Fibroblast of mammary gland (primary cell): Measurements from ENCODE around the gene FAM43A.

Experiments used
- DNase-seq: peaks from one replicate; pipeline ENCODE4 v3.0.0-alpha.2; 2010; ENCODE audit warnings: low read depth
- H3K4me3 ChIP-seq: 2 replicates; pipeline ENCODE4 v1.5.1; 2011; ENCODE audit warnings: low read depth, mild to moderate bottlenecking, low read length, moderate library complexity; ENCODE audit not compliant: control insufficient read depth
- TF ChIP-seq, protein P1 (sequence below): conservative IDR thresholded peaks from 2 replicates; pipeline ENCODE4 v1.5.1; 2011; ENCODE audit warnings: low read depth, low read length, inconsistent platforms; ENCODE audit not compliant: control insufficient read depth, insufficient read depth

Gene FAM43A

DNA sequence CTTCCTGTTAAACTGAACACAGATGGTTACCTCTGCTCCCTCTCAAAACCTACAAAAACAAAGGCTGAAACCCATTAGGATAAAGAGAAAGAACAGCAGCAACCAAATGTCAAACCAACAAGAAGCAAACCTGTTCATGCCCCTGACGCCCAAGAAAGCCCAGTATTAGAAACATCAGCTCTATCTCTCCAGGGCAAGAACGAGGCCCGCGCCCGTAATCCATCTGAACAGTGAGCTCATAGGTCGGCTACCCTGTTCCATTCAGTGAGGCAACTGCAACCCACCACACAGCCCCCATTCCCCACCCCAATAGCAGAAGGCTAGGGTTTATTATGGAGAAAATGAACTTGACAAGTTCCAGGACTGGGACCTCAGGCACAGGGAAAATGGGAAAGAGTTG is 23.7 kb upstream of the FAM43A start:
- no peak overlapping the region for H3K4me3 ChIP-seq
- TF ChIP-seq, protein P1, sequence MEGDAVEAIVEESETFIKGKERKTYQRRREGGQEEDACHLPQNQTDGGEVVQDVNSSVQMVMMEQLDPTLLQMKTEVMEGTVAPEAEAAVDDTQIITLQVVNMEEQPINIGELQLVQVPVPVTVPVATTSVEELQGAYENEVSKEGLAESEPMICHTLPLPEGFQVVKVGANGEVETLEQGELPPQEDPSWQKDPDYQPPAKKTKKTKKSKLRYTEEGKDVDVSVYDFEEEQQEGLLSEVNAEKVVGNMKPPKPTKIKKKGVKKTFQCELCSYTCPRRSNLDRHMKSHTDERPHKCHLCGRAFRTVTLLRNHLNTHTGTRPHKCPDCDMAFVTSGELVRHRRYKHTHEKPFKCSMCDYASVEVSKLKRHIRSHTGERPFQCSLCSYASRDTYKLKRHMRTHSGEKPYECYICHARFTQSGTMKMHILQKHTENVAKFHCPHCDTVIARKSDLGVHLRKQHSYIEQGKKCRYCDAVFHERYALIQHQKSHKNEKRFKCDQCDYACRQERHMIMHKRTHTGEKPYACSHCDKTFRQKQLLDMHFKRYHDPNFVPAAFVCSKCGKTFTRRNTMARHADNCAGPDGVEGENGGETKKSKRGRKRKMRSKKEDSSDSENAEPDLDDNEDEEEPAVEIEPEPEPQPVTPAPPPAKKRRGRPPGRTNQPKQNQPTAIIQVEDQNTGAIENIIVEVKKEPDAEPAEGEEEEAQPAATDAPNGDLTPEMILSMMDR: no peak

DNA sequence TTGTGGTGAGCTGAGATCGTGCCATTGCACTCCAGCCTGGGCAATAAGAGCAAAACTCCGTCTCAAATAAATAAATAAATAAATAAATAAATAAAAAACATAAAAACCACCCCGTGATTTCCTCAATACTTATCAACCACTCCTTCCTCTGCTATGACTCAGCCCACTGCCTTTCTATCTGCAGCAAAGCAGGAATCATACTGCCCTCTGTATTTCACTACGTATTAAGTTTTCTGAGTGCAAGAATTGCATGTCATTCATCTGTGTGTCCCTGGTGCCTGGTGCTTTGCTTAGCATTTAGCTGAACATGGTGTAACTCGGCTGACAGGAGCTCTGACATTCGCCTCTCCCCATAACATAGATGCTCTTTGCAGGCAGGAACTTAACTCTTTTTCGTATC is 20.8 kb upstream of the FAM43A start:
- TF ChIP-seq, protein P1: no peak
- peak; percentile 23 for DNase-seq
- H3K4me3 ChIP-seq: no peak overlapping the region

More for the DNA sequence above, 23.7 kb upstream of the FAM43A start:
- no peak for DNase-seq

DNA sequence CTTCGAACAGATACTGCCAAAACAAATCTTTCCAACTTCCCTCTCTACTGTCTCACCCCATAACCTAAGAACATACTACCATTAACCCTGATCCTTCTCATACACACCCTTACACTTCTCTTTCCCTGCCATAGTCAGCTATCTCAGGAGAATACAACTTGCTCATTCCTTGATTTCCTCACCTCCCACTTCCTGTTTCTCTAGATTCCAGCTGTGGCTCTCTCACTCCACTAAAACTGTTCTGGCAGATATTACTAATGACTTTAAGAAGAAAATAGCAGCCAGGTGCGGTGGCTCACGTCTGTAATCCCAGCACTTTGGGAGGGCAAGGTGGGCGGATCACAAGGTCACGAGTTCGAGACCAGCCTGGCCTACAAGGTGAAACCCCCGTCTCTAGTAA is 18.3 kb upstream of the FAM43A start:
- no peak overlapping the region for H3K4me3 ChIP-seq
- TF ChIP-seq, protein P1: no peak
- peak; percentile 47 for DNase-seq

DNA sequence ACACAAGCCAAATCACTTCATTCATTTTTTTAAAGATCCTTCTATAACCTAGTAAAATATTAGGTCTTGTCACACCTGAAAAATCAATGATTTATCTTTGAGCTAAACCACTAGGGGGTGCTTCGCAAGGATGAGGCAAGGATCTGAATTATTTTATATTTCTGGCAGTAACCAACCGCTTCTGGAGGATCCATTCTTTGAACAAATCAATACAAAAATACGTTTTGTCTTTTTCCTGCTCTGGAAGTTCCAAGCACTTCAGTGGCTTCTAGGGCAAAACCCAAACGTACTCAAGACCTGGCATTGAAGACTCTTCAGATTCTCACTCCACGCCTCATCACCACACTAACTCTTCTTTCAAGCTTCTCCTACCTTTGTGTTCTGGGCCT is 14.2 kb upstream of the FAM43A start:
- TF ChIP-seq, protein P1: peak; percentile 62
- peak overlapping the region; percentile 98 for H3K4me3 ChIP-seq
- DNase-seq: peak; percentile 55

DNA sequence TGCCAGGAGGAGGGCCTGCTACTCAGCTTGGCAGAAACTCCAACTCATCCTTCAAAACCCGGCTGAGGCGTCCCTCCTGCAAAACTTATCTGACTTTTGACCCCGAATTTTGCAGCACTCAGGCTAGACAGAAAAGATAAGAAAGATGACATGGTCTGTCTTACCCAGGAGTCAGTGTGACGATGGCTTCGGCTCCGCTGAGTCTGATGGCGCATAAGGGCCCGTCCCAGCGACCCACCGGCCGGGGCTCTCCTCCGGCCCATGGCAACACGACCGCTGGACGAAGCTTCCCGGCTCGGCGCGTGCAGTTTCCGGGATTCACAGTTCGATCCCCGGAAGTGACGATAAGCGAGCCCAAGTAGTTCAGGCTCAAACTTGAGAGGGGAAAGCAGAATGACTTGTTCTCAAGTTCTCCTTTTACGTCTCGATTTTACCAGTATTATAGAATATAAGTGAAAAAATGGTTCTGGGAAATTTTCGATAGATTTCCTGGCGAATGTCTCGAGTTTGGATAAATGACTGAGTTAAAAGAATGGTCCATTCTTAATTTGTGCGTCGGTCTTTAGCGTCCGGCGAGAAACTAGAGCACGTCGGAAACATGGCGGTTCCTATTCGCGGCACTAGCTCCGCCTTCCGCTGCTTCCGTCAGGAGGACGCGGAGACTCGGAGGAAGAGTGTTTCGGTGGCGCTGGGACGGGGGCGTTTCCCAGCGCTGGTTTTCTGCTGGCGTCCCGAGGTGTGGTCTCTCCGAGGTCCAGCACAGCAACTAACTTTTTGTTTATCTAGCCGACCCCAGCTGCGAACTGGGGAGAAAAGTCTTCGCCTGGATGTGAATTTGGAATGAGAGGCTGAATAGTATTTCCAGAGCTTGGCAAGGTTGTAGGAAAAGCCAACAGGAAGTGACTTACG is 13.5 kb upstream of the FAM43A start, which contains the start of gene LSG1:
Gene LSG1 (minus strand): TSS at position 292 of the 909 bp plus-strand sequence. CDS start 29 bp downstream, at position 263.
- DNase-seq: peak; percentile 96
- TF ChIP-seq, protein P1: no peak
- H3K4me3 ChIP-seq: peak within 1 kb of the TSS; percentile 98

DNA sequence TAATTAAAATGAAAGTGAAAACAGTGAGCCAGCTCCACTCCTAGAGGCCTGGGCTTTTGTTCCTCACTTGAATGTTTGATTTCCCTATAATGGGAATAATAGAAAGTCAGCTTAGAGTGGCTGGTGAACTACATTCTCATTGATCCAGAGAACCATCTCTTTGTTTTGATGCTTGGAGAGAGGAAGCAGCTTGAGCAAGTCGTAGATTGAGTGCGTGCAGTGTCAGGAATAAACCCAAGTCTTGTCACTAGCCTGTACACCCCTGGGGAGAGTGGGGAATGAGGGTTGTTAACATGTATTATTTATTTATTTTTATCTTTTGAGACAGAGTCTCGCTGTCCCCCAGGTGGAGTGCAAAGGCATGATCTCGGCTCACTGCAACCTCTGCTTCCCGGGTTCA is 12.8 kb upstream of the FAM43A start:
- TF ChIP-seq, protein P1: no peak
- peak; percentile 13 for DNase-seq
- peak overlapping the region; percentile 98 for H3K4me3 ChIP-seq
